Activated CD4-positive, alpha-beta T cell treated with anti-CD3 and anti-CD28 coated beads for 24 hours (primary cell): ENCODE results near the gene NLRC5.
"Not testable (repeated sequence)": the region's sequence is repeated elsewhere in the genome, so short reads cannot be mapped to it uniquely, and the experiment has no call there.

ENCODE experiments used
- DNase-seq, 2 donors: peaks; one replicate each; pipeline ENCODE4 v3.0.0-alpha.2; 2020; ENCODE audit warnings: low read depth in 2 of 2

Gene NLRC5

DNA sequence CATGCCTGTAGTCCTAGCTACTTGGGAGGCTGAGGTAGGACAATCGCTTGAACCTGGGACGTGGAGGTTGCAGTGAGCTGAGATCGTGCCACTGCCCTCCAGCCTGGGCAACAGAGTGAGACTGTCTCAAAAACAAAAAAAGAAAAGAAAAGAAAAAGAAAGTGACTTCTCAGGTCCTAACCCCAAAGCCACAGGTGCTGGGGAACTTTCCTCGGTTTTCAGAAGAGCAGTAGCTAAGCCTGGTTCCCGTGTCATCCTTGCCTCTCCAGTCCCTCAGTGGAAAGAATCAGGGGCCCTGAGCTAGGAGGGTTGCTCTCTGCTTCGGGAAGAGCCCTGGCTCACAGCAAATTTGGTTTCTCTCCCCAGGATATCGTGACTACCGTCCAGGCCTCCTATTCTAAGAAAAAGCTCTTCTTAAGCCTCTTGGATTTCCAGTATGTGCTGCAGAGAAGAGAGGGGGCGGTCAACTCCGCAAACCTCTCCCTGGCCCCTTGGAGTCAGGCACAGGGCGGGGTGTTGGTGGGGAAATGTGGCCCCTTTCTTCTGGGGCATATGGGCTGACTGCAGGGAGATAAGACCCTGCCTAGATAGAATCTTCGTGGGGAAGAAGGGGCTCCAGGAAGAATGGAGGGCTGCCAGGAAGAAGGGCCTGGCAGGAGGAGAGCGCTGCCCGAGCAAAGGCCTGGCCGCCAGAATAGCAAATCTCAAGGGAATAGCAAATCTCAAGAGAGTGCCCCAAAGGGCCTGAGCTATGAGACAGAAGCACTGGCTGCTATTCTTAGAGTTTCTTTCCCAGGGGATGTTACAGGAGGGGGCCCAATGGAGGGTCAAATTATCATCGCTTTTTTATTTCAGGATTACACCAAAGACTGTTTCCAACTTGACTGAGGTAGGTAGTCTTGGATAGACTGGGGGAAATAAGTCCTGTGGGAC lies 8.3 kb upstream of the NLRC5 start:
- no peak for DNase-seq

DNA sequence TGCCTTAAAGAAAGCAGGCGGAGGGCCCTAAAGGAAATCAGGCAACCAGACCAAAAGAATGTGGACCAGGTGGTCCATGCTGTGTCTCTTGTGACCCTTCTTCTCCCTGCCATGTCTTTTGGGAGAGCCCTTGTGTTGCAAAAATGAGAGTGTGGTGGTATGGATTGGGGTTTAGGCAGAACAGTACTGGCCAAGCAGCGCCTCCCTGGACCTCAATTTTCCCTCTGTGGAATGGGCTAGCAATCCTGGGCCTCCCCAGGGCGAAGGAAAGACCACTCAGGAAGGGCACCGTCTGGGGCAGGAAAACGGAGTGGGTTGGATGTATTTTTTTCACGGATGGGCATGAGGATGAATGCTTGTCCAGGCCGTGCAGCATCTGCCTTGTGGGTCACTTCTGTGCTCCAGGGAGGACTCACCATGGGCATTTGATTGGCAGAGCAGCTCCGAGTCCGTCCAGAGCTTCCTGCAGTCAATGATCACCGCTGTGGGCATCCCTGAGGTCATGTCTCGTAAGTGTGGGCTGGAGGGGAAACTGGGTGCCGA lies 7.6 kb upstream of the NLRC5 start:
- DNase-seq, result no peak

- DNase-seq, result no peak
Observed at GRCh38 chr16:56982695-56983094, 6.7 kb upstream of the NLRC5 start.

DNA sequence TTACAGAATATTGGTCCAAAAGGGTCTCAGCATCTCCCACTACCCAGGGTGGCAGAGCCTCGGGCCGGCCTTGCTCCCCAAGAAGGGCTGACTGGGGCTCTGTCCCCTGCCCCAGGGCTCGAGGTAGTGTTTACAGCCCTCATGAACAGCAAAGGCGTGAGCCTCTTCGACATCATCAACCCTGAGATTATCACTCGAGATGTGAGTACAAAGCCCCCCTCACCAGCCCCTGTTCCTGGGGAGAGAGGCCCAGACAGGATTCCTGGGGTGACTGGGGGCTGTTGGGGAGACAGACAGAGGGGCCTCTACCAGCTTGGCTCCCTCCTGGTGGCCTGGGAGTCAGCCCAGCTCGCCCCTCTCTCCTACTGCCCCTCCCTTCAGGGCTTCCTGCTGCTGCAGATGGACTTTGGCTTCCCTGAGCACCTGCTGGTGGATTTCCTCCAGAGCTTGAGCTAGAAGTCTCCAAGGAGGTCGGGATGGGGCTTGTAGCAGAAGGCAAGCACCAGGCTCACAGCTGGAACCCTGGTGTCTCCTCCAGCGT lies 6.1 kb upstream of the NLRC5 start:
- no peak for DNase-seq

DNA sequence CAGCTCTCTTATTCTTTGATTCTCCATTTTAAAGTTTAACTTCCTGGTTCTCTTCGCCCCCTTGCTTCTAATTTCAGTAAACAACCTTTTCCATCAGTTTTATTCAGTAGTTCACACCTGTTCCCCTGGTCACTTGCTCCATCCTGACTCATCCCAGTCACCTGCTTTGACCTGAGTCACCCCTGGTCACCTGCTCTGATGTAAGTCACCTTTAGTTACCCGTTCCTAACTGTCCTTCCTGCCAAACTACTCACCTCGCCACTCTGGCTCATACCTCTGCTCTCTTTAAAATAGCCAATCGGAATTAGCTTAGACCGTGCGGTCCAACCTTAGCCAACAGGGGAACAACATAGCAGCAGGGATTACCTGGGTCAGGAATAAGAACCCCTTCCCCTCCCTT lies 4.7 kb upstream of the NLRC5 start:
- DNase-seq, result no peak

GRCh38 chr16:56985288-56985961 lies 3.9 kb upstream of the NLRC5 start:
- DNase-seq, result no peak

DNA sequence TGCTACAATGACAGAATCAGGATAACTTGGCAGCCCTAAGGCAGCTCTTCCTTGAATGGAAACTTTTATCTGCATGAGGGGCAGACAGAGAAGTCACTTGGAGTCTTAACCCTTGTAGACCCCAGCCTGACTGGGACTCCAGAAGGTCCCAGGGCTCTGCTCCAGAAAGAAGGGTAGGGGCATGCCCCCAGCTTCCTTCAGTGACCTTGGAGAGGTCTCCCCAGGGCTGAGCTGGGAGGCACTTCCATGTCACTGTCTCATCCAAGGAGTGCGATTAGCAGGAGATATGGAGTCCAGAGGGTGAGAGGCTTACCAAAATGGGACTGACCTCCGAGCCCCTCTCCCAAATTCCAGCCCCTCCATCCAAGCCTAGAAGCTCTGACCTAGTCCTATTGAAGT lies 3.4 kb upstream of the NLRC5 start:
- DNase-seq, result no peak

GRCh38 chr16:56986361-56986760 lies 3.0 kb upstream of the NLRC5 start:
- no peak for DNase-seq

- DNase-seq, result not testable (repeated sequence)
Observed at GRCh38 chr16:56986908-56987307, 2.4 kb upstream of the NLRC5 start.

DNA sequence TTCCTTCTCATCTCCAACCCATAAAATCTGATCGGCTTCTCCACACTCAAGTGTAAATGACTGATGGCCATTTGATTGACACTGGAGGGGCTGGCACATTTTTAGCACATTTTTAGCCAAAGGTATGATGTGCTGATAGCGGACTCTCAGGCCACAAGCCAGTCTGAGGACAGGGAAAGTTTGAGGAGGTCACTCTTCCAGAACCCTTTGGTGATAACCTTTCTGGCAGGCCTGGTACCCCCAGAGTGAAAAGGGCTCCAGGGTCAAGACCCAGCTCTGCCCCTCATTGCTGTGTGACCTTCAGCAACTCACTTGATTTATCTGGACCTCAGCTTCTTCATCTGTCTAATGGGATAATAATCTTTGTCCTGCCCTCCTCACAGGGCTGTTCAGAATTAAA lies 1.7 kb upstream of the NLRC5 start:
- no peak for DNase-seq

- DNase-seq, result no peak
Observed at GRCh38 chr16:56988161-56988947, 1.0 kb upstream of the NLRC5 start.

GRCh38 chr16:56989988-56990387 lies 631 bp downstream of the NLRC5 start:
- no peak for DNase-seq

DNA sequence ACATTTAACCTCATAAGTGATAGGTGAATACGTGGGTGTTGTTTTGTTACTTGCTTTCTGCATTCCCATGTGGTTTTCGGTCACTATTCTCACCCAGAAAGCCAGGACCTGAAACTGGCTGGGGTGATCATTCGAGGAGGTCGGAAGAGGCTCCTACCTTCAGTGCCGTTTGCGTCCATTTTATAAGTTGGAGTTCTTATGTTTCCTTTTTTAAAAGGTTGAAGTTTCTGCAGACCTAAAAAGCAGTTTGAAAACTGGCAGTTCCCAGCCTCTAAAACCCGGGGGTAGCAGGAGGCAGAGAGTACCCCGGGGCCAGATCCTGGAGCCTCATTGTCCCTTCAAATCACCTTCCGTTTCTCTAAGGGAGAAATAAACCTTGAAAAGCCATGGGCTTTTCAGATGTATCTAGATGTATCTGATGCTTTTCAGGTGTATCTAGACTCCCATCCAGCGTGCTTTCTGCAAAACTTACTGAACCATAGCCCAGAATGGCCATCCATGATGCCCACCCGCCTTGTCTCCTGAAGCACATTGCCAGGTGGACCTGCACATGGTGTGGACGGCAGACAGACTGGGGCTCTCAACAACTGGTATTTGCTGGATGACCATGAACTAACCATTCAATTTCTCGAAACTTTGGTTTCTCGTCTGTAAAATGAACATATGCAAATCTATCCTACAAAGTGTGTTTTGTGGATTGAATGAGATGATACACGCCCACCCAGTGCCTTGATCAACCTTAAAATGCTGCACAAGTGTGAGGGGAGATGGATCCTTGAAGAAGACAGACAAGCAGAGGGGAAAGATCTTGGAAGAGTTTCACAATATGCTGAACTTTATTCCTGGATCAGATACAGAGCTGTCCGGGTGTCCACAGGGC lies 1.3 kb downstream of the NLRC5 start:
- DNase-seq, result no peak

GRCh38 chr16:56992431-56992830 lies 3.1 kb downstream of the NLRC5 start:
- DNase-seq, result not testable (repeated sequence)

GRCh38 chr16:56993204-56993603 lies 3.8 kb downstream of the NLRC5 start:
- DNase-seq, result no peak

DNA sequence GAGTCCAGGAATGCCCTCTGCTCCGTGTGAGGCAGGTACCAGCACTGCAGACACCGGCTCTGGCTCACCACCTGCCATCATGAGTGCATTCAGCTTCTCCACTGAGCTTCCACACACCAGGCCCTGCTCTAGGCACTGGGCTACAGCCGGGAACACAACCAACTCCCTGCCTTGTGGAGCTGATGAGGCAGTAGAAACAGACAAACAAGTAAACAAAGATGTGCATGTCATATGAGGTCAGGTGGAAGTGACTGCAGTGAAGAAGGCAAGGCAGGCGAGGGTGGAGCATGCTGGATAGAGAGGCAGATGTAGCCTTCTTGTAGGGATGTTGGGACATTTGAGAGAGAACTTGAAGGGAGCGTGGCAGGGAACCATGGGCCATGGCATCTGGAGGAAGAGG lies 5.0 kb downstream of the NLRC5 start:
- DNase-seq, result no peak

DNA sequence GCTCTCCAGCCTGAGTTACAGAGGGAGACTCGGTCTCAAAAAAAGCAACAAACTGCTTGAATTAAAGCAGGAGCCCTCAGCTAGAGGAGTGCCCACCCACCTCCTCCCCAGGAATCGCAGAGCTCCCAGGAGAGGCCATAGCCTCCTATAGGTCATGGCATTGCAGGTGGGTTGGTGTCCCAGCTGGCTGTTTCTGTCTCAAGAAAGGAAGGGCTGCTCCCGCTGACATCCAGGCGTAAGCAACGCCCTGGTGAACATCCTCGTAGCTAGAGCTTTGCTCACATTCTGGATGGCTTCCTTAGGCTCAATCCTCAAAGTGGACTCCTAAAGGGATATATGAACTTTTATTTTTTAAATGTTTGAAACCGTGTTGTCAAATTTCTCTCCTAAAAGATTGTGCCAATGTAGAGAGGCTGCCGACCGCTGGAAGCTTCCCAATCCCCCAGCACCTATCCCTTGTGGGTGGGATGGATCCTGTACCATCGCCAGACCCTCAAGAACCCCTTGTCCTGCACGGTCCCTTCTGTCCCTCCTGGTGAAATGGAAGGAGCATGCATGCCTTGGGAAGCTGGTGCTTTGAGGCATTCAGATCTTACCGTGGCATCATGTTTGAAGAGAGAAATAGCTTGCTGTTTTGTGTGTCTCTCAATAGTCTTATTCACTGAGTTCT lies 5.9 kb downstream of the NLRC5 start:
- no peak for DNase-seq

DNA sequence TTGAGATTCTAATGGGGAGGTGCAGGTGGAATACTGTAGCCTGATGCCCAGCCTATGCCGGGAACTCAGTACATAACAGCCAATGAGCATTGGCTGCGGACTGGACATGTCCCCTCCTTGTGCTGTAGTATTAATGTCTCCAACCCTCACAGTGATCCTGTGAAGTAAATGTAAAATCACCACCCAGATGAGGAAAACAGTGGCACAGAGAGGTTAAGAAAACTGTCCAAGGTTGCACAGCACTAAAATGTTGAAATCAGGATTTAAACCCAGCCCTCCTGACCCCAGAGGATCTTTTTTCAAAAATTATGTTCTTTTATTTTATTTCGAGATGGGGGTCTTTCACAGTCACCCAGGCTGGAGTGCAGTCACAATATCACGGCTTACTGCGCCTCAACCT lies 7.9 kb downstream of the NLRC5 start:
- no peak for DNase-seq

GRCh38 chr16:56997931-56998330 lies 8.6 kb downstream of the NLRC5 start:
- DNase-seq, result no peak

- no peak for DNase-seq
Observed at GRCh38 chr16:56998352-56998751, 9.0 kb downstream of the NLRC5 start.
